NCI-H345 treated with DMSO at 0.1 percent for 48 hours (cell line): Measurements from ENCODE around the gene GRIA2.
A peak's percentile ranks its signal among the peaks of the same experiment; 100 is the strongest.
"Not testable (repeated sequence)": the region's sequence is repeated elsewhere in the genome, so short reads cannot be mapped to it uniquely, and the experiment has no call there.

ENCODE experiments used
- DNase-seq: peaks from one replicate; lab custom pipeline; 2025; ENCODE audit not compliant: unreplicated experiment; lab: John Stamatoyannopoulos, UW

Gene GRIA2

GRCh38 chr4:157220371-157220881, at the start of gene GRIA2:
TSS of gene GRIA2 (plus strand) at chr4:157220728. CDS start at chr4:157221043, 315 bp downstream.
- peak; percentile 38 for DNase-seq

GRCh38 chr4:157172011-157172410, 48.5 kb upstream of the GRIA2 start:
- DNase-seq, result no peak

- DNase-seq, result not testable (repeated sequence)
Observed at GRCh38 chr4:157180268-157180667, 40.3 kb upstream of the GRIA2 start.

- no peak for DNase-seq
Observed at GRCh38 chr4:157184300-157184699, 36.2 kb upstream of the GRIA2 start.

- no peak for DNase-seq
Observed at GRCh38 chr4:157185363-157185762, 35.2 kb upstream of the GRIA2 start.

GRCh38 chr4:157195374-157195773, 25.2 kb upstream of the GRIA2 start:
- no peak for DNase-seq

GRCh38 chr4:157196046-157196445, 24.5 kb upstream of the GRIA2 start:
- no peak for DNase-seq

- DNase-seq, result no peak
Observed at GRCh38 chr4:157204634-157205244, 15.8 kb upstream of the GRIA2 start.

GRCh38 chr4:157217708-157218107, 2.8 kb upstream of the GRIA2 start:
- peak; percentile 6 for DNase-seq

GRCh38 chr4:157219711-157220370, 687 bp upstream of the GRIA2 start:
- peak; percentile 41 for DNase-seq

- DNase-seq, result peak; percentile 37
Observed at GRCh38 chr4:157221426-157221894, 932 bp downstream of the GRIA2 start.

GRCh38 chr4:157221895-157222770, 1.6 kb downstream of the GRIA2 start:
- DNase-seq, result peak; percentile 39

- peak; percentile 35 for DNase-seq
Observed at GRCh38 chr4:157222771-157223160, 2.2 kb downstream of the GRIA2 start.

GRCh38 chr4:157223456-157223855, 2.9 kb downstream of the GRIA2 start:
- peak; percentile 9 for DNase-seq

- DNase-seq, result no peak
Observed at GRCh38 chr4:157225096-157225495, 4.6 kb downstream of the GRIA2 start.

GRCh38 chr4:157226035-157226434, 5.5 kb downstream of the GRIA2 start:
- DNase-seq, result no peak

- no peak for DNase-seq
Observed at GRCh38 chr4:157226601-157227000, 6.1 kb downstream of the GRIA2 start.

- no peak for DNase-seq
Observed at GRCh38 chr4:157231525-157231924, 11.0 kb downstream of the GRIA2 start.

- no peak for DNase-seq
Observed at GRCh38 chr4:157242871-157243270, 22.3 kb downstream of the GRIA2 start.

- DNase-seq, result no peak
Observed at GRCh38 chr4:157244348-157244747, 23.8 kb downstream of the GRIA2 start.

- no peak for DNase-seq
Observed at GRCh38 chr4:157245351-157245750, 24.8 kb downstream of the GRIA2 start.
